Stimulated activated CD8-positive, alpha-beta memory T cell treated with anti-CD3 and anti-CD28 coated beads, Interleukin-4, amount 100 ng/mL, for 4 hours (primary cell): ENCODE data around the gene MEIS2.

ENCODE experiments used
- DNase-seq, 2 donors: peaks; one replicate each; pipeline ENCODE4 v3.0.0-alpha.2; 2020; ENCODE audit warnings: low read depth in 2 of 2, low spot score in 1 of 2

The MEIS2 gene

GRCh38 chr15:37041836-37042235, 58.5 kb downstream of the MEIS2 start:
- no peak for DNase-seq

- DNase-seq: no peak
Measured at GRCh38 chr15:37041042-37041441, 59.3 kb downstream of the MEIS2 start.

- no peak for DNase-seq
Measured at GRCh38 chr15:37040072-37040742, 60.1 kb downstream of the MEIS2 start.

GRCh38 chr15:37038716-37039106, 61.6 kb downstream of the MEIS2 start:
- no peak for DNase-seq

GRCh38 chr15:37037850-37038715, 62.3 kb downstream of the MEIS2 start:
- DNase-seq: no peak

GRCh38 chr15:37037071-37037655, 63.2 kb downstream of the MEIS2 start:
- DNase-seq: no peak

DNA sequence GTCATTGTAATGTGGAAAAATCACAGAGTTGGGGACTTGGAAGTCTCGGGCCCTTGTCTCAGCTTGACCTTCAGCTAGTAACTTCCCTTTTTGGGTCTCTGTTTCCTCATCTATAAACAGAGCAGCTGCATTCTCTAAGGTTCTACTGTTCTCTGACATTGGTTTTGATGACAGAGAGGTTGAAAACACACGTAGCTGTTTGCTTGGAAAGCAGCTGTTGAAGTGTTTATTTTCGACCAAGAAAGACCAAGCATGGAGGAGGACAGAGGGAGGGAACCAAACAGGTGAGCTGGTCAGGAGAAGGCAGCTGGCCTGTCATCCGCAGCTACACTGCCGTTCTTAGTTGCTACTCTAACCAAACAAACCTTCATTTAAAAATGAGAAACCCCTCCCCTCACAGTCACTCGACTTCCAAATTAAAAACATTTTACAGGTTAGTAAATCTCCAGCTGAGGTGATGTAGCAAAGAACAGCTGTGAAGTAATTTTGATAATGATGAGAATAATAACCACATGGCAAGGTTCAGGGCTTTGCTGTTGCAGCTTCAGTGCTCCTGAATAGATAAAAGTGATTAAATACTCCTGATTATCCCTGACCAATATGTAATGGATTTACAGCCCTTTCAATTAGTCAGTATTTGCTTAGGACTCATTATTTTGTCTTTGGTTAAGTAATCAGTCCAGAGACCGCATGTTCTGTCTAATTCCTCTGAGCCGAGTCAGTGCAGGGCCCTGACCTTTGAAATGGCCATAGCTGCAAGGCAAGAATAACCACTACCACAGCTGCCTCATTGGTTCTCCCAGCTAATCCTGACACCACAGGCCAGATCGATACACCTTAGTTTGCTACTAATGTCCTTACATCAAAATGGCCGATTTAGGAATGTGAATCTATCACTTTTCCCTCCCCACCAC, 65.3 kb downstream of the MEIS2 start:
- no peak for DNase-seq

- no peak for DNase-seq
Measured at GRCh38 chr15:37034392-37034791, 66.0 kb downstream of the MEIS2 start.

GRCh38 chr15:37032091-37032775, 68.1 kb downstream of the MEIS2 start:
- no peak for DNase-seq

DNA sequence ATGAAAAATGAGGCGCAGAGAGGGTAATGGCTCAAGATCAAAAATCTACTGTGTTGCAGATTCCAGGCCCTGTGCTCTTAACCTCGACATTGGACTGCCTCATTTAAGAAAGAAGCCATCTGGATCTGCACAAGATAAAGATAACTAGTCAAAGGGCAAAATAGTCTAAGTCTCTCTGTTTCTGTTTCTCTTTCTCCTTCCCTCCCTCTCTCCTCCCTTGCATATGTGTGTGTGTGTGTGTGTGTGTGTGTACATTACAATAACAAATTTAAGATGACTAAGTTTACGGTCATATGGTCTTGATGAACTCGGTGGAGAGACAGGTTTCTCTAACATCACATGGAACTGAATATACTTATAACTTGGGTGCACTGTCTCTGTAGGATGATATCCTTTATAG, 69.2 kb downstream of the MEIS2 start:
- no peak for DNase-seq

DNA sequence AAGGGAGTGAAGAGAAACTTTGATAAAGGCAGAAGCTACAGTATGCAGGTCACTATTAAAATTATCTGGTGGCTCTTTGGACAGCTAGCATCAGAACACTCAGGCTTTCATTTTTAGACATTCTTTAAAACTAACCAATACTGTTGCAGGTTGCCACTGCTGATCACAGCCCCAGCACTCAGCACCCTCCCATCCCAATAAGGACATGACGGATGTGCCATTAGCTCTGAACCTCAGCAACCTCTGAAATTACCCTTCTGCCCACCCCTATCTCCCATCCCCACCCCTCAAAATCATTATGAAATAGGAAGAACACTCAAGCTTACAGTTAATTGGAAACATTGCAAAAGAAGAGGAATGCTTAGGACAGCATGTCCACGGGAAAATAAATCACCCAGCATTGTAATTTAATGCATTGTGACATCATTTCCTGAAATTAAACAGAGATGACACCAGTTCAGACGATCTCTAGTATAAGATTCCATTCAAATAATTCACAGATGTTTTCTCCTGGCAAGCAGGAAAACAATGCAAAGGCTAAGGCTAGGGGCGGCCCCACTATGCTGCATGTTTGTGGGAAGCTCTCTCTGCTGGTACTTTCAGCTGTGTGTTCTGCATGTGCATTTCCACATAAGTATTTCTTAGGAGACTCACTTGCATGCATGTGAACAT, 71.6 kb downstream of the MEIS2 start:
- no peak for DNase-seq

- no peak for DNase-seq
Measured at GRCh38 chr15:37020852-37021251, 79.5 kb downstream of the MEIS2 start.

DNA sequence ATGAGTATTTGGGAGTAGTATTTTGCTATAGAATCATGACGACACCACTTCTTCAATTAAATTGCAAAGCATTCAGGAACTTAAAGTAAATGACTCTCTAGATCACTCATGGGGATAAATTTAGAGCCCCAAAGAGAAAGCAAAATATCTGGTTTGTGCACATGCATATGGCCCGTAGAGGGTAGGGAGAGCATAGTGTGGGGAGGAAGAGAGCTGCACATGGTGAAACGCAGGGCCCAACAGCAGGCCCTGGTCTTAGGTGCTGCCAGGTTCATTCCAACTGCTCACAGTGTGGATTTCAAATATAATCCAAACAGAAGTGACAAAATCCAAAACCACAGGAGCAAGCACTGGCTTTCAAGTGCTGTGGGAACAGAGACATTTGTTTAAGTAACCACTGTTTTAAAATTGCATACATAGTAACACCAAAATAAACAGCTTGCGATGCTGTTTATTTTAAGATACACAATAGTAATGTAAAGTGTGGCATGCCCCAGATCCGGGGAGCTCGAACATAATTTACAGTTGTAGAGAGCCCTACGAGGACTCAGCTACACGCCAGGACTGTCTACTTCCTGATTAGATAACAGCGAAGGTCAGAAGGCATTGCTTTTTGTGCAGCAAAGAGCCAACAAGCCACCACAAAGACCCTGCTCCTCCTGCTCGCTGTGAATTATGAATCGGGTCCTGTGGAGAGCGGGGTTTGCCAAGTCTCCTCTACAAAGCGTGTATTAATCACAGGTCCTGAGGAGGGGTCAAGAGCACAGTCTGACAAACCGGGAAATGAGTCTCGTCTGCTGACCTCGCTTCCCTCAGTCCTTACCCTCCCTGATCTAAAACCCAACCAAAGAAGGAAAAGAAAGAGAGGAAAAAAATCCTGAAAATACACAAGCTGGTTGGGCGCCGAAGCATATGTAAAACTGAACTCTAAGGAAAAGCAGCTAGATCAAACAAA, 80.6 kb downstream of the MEIS2 start:
- no peak for DNase-seq

- no peak for DNase-seq
Measured at GRCh38 chr15:37017031-37017625, 83.2 kb downstream of the MEIS2 start.

DNA sequence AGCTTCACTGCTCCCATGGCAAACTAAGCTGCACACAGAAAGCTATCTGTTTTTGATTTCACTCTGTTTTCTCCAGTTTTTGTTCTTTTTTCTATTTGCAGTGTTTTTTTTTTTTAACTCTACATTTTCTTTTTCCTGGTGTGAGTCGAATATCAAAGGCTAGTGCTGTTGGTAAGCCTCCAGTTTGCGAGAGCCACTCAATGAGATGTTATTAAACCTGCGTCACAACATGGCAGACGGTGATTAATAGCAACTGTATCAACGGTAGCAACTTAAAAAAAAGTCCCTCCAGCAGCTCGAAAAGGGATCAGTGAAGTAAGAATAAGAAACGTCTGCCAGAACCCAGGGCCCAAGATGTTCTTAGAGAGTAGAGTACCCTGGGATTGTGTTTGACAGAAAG, 84.1 kb downstream of the MEIS2 start:
- no peak for DNase-seq

GRCh38 chr15:37015451-37015850, 84.9 kb downstream of the MEIS2 start:
- DNase-seq: no peak

DNA sequence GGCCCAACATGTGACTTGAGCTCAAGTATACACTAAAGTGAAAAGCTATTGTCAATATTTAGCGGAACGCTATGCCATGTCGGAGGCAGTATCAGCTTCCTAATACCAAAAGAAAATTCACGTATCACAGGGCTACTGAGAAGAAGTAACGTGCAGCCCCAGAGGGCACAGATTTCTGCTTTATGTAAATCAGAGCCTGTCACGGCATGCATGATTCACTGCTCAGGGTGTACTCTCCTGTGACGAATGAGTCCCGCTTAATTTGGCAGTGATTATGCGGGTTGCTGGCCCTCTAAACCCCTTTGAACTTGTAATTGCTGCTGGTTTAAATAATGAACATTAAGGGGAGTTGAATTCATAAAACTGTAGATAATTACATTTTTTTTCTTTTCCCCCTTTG, 85.3 kb downstream of the MEIS2 start:
- DNase-seq: no peak

DNA sequence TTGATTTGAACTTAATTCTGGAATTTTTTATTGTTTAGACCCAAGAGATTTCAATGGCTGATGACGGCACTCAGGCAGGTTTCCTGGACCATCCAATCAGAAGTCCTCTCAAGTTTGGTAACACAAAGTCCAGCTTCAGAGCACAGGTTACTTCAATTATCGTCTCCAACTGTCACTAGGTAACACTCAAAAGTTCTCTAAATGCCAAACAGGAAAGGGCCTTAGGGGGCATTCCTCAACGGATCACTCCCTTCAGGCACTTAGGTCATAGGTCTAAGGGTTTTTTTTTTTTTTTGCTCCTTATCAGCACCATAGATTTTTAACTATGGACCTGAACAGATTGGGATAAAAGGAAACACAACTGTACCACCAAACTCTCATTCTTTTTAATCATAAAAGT, 85.8 kb downstream of the MEIS2 start:
- no peak for DNase-seq

GRCh38 chr15:37014137-37014536, 86.2 kb downstream of the MEIS2 start:
- DNase-seq: no peak
